ENCODE results near the gene RMI2.

The RMI2 gene

DNA sequence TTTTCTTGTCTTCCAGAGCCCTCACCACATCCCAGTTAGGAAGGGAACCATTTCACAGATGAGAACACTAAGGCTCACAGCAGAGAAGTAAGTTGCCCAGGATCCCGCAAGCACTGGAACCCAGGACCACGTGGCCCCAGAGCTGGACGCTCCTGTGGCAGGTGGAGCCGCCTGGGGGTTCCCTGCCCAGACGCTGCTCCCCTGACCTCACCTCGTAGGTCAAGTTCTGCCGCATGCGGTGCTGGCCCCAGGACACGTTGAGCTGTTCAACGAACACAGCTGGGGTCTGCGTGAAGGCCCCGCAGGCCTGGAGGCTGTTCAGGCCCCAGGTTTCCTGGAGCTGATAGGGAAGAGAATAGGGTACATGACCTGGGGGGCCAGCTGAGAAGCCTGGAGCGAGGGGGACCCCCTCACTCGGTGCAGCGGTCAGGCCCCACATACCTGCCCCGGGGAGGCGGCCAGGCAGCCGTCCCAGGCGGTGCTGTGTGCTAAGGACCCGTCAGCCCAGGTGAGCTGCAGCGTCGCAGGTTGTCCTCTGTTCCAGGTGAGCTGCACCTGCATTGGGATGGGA is 54.1 kb downstream of the RMI2 start:
- DNase-seq (ENCODE audit: low read depth): no peak

DNA sequence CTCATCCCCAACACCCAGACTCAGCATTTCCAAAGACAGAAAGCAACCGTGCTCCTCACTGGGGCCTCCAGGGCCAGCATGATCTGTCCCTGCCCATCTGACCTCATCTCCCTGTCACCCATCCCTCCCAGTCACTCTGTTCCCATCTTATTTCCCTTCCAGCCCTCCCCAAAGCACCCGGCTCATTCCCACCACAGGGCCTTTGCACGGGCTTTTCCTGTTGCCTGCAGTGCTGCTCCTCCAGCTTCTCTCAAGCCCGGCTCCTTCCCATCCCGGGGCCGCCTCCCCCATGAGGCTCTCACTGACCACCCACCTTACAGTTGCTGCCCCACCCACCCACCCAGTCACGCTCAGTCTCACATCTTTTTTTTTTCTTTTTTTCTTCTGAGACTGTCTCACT is 54.8 kb downstream of the RMI2 start:
- no peak for DNase-seq (ENCODE audit: low read depth)

Data from activated T-helper 9 cell treated with anti-CD3 and anti-CD28 coated beads, Interleukin-2, amount 50 U/mL, for 16 hours (primary cell).